ENCODE measurements around the gene NR1D1.
A peak's percentile ranks its signal among the peaks of the same experiment; 100 is the strongest.

DNA sequence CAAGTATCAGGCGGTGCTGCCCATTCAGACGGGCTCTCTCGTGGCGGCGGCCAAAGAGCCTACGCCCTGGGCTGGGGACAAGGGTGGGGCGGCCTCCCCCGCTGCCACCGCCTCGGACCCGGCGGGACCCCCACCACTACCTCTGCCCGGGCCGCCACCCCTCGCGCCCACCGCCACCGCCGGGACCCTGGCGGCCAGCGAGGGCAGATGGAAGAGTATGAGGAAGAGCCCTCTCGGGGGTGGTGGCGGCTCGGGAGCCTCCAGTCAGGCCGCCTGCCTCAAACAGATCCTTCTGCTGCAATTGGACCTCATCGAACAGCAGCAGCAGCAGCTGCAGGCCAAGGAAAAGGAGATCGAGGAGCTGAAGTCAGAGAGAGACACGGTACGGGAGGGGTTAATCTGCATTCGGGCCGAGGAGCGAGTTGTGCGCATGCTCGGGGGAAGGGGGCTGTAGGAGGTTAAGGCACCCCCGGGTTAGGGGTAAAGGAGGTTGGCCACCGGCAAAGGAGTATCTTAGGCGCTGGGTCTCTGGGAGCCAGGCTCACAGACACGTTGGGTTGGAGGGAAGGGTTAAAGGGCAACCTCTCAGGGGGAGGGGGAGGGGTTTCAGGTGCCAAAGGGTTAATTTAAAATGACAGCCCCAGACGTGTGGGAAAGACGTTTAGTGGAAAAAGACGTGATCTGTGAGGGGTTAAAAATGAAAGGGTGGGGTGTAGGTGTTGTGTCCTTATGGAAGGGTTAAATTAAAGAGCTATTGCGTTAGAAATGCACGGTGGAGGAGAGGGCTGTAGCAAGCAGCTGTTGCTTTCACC lies 22.8 kb upstream of the NR1D1 start:
- TF ChIP-seq, protein P1, sequence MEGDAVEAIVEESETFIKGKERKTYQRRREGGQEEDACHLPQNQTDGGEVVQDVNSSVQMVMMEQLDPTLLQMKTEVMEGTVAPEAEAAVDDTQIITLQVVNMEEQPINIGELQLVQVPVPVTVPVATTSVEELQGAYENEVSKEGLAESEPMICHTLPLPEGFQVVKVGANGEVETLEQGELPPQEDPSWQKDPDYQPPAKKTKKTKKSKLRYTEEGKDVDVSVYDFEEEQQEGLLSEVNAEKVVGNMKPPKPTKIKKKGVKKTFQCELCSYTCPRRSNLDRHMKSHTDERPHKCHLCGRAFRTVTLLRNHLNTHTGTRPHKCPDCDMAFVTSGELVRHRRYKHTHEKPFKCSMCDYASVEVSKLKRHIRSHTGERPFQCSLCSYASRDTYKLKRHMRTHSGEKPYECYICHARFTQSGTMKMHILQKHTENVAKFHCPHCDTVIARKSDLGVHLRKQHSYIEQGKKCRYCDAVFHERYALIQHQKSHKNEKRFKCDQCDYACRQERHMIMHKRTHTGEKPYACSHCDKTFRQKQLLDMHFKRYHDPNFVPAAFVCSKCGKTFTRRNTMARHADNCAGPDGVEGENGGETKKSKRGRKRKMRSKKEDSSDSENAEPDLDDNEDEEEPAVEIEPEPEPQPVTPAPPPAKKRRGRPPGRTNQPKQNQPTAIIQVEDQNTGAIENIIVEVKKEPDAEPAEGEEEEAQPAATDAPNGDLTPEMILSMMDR (IDR thresholded peaks at IDR 0.05): no peak
- peak; percentile 3 to 28 for TF ChIP-seq POLR2AphosphoS5 (IDR thresholded peaks at IDR 0.05)
- peak; percentile 8 for TF ChIP-seq POLR2A (IDR thresholded peaks at IDR 0.05; ENCODE audit: low read depth)

Measured in esophagus muscularis mucosa (tissue), 3 donors.